ENCODE data around the gene AK5.
"Not testable (repeated sequence)": the region's sequence is repeated elsewhere in the genome, so short reads cannot be mapped to it uniquely, and the experiment has no call there.

GRCh38 chr1:77531596-77532280 lies 249.9 kb downstream of the AK5 start:
- not testable (repeated sequence) for TF ChIP-seq CTCF, POLR2A (IDR thresholded peaks at IDR 0.05)

All from vagina (tissue), 2 donors.